ENCODE data around the gene COLEC11.

The COLEC11 gene

DNA sequence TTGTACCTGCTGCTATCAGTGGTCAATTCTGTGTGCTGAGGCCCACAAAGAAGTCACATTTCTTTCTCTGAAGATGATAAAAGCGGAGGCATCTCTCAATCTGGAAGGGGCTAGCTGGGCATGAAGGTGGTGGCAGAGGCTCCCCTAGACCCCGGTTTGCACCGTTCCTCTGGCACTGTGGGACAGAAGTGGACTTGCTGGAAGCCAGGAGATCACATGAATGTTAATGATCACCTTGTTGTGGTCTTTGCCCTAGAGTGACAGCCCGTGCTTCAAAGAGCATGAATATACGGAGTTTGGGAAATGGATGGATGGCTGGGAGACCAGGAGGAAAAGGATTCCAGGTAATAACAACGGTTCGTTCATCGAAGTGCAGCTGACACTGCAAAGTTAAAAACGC lies 83.3 kb downstream of the COLEC11 start:
- DNase-seq = no peak

GRCh38 chr2:3679180-3679579 lies 84.3 kb downstream of the COLEC11 start:
- no peak for DNase-seq

GRCh38 chr2:3679616-3680393 lies 84.9 kb downstream of the COLEC11 start:
- DNase-seq = no peak

DNA sequence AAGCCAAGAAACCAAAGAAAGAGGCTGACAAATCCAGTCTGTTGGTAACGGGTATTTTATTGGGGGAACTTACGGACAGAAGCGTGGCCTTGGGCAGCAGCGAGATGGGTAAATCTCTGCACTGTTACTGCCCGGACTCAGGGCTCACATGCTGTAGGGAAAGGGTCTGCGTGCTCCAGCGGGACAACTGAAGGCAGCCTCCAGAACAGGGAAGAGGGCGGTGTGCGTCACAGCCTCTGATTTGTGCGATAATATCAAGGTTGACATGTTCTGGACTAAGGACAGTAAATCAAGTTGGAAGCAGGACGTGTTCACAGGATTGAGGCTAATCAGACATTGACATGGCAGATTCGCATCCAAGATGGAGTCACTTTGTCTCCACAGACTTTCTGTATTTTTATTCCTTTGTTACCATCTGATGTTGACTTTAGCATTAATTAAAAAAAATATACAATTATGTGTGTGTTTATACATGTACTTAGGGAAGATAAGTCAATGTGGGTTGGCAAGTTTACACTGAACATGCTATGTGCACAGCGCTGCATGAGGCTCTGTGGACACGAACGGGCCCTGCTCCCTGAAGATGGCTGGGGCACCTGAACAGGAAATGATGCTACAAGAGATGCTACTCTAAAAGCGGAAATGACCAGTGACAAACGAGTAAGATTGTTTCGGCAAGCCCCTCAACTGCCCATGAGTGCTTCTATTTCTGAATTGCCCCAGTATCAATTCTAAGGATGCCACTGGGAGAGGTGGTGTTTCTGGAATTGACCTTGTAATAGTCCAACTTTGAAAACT lies 85.8 kb downstream of the COLEC11 start:
- DNase-seq = no peak

DNA sequence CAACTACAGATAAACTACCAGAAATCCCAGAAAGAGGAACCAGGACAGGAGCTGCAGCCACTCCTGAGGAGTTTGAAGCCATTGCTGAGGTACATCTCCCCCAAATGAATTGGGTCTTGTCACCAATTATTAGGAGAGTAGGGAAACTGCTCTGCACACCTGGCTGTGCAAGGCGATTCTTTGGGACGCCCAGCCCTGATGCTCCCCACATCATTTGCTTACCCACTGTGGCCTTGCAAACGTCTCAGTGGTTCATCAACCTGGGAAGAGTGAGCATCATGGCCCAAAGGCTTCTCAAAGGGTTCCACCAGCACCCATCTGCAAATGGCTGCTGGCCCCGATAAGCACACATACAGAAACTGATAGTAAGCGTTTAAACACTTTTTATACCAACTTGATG lies 86.7 kb downstream of the COLEC11 start:
- no peak for DNase-seq

- DNase-seq = no peak
Observed at GRCh38 chr2:3682811-3683210, 87.9 kb downstream of the COLEC11 start.

DNA sequence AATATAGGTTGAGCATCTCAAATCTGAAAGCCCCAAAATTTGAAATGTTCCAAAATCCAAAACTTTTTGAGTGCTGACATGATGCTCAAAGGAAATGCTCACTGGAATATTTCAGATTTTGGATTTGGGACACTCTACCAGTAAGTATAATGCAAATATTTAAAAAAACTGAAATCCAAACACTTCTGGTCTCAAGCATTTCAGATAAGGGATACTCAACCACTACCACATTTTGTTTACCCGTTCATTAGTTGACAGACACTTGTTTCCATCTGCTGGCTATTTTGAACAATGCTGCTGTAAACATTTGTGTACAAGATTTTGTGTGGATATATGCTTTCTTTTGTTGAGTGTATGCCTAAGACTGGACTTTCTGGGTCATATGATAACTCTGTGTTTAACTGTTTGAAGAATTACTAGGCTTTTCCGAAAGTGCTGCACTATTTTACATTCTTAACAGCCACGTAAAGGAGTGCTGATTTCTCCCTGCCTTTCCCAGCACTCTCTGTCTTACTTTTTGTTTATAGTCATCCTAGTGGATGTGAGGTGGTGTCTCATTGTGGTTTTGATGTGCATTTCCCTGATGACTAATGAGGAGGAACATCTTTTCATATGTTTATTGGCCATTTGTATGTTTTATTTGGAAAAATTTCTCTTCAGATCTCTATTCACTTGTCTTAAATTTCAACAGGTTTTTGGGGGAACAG lies 89.0 kb downstream of the COLEC11 start:
- DNase-seq = no peak

DNA sequence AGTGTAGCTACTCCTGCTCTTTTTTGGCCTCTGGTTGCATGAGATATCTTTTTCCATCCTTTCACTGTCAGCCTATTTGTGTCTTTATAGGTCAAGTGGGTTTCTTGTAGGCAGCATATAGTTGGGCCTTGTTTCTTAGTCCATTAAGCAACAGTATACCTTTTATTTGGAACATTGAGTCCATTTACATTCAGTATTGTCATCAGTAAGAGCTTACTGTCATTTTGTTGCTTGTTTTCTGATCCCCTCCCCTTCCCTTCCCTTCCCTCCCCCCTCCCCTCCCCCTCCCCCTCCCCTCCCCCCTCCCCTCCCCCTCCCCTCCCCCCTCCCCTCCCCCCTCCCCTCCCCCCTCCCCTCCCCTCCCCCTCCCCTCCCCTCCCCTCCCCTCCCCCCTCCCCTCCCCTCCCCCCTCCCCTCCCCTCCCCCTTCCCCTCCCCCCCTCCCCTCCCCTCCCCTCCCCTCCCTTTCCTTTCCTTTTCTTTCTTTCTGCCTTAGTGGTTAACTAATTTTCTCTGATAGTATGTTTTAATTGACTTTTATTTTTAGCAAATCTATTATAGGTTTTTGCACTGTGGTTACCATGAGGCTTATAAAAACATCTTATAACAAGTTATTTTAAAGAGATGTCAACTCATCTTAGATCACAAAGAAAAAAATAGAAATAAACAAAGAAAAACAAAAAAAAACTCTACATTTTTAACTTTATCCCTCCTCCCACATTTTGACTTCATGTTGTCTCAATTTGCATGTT lies 95.3 kb downstream of the COLEC11 start:
- DNase-seq = no peak

DNA sequence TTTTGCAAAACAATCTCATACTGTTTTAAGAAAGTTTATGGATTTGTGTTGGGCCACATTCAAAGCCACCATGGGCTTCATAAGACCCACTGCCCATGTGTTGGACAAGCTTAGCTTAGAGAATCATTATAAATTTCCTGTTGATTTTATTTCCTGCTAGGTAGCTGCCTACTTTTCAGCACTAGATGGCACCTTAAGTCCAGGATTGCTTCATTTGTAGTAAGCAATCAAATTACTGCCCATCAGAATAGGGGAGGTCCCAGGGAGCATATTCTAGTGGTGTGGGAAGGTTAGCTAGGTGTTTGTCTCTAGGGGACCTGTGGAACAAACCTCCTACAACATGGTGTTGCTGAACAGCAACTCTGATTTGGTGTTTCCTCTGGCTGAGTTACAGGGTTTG lies 97.5 kb downstream of the COLEC11 start:
- no peak for DNase-seq

All from NK-92 treated with Interleukin-12 subunit alpha and Interleukin-12 subunit beta, amount 100 ng/mL, for 24 hours (cell line).